Amniotic stem cell (primary cell): ENCODE results near the gene ADAM23.
"Not testable (repeated sequence)": the region's sequence is repeated elsewhere in the genome, so short reads cannot be mapped to it uniquely, and the experiment has no call there.

ENCODE experiments used
- DNase-seq: peaks from one replicate; lab custom pipeline; 2025; lab: John Stamatoyannopoulos, UW

ADAM23 gene

GRCh38 chr2:206442833-206443734, at the start of gene ADAM23:
ADAM23 (plus strand) TSS chr2:206443532; CDS start chr2:206443867, 335 bp downstream.
- DNase-seq, result no peak

- DNase-seq, result no peak
These were observed 47.1 kb upstream of the ADAM23 start for GRCh38 chr2:206396211-206396610.

DNA sequence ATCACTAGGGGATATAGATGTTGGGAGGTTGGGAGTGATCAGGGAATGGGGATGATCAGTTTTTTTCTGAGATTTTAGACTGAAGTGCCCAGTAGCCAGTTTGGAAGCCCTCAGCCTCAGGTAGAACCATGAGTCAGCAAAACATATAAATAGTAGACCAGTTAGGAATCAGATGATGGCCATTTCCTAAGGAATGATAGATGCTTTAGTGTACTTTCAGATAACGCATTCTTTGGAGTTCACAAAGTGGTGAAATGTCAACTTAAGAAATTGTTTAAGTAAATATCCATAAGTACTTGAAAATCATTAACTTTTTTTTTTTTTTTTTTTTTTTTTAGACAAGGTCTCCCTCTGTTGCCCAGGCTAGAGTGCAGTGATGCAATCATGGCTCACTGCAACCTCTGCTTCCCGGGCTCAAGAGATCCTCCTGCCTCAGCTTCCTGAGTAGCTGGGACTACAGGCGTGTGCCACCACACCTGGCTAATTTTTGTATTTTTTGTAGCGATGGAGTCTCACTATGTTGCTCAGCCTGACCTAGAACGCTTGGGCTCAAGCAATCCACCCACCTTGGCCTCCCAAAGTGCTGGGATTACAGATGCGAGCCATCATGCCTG, 40.3 kb upstream of the ADAM23 start:
- not testable (repeated sequence) for DNase-seq

DNA sequence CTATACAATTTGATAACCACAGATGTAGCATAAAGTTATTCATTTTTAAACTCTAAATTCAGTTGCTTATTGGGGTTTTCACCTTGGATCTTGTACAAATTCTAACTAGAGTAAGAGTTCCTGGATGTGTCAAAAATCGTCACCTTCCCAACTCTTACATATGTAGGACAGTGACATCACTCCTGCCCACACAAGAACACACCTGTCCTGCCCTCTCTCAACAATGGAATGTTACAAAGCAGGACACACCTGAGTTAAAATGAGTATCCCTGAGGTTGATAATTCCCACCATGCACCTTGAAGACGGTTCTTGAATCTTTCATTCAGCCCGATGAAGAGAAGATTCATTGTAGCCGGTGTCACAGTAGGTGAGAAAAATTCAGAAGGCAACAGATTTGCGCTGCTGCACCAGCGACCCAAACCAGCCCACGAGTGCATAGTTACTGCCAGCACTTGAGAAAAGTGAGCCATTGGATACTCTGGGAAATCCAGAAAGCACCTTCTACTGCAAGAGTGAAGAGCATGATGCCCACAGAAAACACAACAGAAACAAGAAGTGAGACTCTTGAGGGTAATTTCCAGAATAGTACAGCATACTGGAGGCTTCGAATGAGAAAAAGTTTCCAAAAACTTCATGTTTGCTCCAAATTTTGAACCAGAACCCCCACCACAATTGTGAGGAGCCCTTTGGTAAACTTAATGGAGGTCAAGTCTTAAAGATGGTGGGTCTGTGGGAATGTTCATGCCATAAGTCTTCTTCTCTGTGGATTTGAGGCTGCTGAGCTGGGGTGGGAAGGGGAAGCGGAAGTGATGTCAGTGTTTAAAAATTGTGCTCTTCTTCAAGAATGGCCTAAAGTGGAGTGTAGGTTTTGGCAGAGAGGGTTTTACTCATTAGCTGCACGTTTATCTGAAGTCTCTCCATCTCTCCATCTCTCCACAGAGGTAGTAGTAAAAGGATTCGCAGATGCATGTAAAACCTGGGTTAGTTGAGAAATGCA, 34.7 kb upstream of the ADAM23 start:
- DNase-seq, result no peak

DNA sequence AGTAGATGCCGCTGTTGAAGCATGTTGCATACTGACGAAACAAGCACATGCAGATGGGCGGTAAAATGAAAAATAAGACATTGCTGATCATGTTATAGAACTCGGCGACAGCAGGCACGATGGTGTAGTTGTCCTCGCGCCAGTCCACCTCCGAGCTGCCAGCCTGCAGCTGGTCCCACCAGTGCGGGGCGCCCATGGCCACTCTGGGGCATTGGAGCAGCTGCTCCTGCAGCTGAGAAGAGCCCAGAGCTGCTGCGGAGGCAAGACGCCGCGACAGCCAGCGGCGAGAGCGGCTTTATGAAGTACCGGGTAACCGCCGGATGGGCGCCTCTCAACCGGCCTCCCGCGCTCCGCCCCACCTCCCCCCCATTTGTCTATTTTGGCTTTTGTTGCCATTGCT, 32.6 kb upstream of the ADAM23 start:
- no peak for DNase-seq

DNA sequence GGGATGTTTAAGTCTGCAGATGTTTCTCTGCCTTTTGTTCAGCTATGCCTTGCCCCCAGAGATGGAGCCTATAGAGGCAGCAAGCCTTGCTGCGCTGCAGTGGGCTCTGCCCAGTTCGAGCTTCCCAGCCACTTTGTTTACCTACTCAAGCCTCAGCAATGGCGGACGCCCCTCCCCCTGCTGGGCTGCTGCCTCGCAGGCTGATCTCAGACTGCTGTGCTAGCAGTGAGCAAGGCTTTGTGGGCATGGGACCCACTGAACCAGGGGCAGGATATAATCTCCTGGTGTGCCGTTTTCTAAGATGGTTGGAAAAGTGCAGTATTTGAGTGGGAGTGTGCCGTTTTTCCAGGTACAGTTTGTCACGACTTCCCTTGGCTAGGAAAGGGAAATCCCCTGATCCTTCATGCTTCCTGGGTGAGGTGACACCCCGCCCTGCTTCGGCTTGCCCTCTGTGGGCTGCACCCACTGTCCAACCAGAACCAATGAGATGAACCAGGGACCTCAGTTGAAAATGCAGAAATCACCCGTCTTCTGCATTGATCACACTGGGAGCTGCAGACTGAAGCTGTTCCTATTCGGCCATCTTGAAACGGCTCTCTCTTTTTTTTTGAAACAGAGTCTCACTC, 27.6 kb upstream of the ADAM23 start:
- DNase-seq, result no peak

- DNase-seq, result no peak
These were observed 24.4 kb upstream of the ADAM23 start for GRCh38 chr2:206418968-206419367.

DNA sequence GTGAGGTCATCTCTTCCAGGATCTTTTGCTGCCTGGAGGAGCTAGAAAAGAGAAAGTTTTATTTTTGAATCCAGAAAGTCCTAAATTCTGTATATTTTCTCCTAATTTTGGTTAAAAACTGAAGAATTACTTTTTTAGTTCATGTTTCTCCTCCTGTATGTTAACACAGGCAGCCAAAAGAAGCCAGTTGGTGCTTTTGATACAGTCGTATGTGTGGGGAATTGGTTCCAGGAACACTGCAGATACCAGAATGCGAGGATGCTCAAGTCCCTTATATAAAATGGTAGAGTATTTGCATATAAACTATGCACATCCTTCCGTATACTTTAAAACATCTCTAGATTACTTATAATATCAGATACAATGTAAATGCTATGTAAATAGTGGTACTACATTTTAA, 22.6 kb upstream of the ADAM23 start:
- no peak for DNase-seq

GRCh38 chr2:206422493-206422892, 20.8 kb upstream of the ADAM23 start:
- no peak for DNase-seq

GRCh38 chr2:206423147-206423546, 20.2 kb upstream of the ADAM23 start:
- no peak for DNase-seq

DNA sequence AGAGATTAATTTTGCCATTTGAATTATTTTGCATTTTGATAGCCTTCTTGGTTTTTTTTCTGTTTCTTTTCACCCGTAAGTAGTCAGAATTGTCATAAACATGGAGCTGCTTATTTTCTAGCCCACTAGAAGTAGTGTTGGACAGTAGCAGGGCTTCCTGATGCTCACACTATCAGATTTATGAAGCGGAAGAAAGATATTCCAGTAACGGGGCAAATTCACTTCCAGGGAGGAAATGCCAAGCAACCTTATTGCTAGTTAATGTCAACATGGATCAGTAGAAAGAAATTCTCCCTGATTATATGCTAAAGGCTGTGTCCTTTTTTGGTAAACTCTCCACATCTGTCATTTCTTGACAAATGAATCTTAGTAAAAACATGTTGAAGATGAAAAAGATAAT, 19.2 kb upstream of the ADAM23 start:
- no peak for DNase-seq

GRCh38 chr2:206428783-206429182, 14.5 kb upstream of the ADAM23 start:
- DNase-seq, result no peak

DNA sequence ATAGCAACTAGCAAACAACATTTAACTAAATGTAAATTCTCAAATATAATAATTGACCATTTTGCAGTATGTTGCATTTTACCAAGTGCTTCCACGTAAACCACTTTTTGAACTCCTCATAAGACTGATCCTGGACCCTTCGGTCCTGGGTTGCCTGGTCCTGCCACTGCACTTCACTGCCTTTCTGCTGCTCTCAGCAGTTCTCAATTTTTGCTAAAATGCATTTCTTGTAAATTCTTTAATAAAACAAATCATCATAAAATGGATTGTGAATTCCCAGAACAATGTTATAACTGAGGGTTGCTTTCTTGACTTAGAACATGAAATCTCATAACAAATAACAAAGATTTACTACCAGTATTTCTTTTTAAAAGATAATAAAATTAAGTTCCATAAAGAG, 12.9 kb upstream of the ADAM23 start:
- DNase-seq, result no peak

DNA sequence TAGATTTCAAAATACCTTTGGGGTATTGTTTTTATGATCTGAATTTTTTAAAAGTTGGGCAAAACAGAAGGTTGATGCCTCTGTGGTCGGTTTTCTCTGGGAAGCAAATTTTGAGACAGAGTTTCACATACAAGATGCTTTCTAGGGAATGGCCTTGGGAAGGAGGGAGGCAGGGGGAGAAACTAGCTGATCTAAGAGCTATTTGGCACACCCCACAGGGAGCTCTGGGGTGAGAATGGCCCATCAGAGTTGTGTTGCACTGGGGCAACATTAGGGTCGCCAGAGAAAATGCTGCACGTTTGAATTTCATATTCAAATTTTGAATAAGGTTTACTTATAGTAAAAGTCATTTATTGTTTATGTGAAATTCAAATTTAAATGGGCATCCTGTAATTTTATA, 11.9 kb upstream of the ADAM23 start:
- DNase-seq, result no peak

DNA sequence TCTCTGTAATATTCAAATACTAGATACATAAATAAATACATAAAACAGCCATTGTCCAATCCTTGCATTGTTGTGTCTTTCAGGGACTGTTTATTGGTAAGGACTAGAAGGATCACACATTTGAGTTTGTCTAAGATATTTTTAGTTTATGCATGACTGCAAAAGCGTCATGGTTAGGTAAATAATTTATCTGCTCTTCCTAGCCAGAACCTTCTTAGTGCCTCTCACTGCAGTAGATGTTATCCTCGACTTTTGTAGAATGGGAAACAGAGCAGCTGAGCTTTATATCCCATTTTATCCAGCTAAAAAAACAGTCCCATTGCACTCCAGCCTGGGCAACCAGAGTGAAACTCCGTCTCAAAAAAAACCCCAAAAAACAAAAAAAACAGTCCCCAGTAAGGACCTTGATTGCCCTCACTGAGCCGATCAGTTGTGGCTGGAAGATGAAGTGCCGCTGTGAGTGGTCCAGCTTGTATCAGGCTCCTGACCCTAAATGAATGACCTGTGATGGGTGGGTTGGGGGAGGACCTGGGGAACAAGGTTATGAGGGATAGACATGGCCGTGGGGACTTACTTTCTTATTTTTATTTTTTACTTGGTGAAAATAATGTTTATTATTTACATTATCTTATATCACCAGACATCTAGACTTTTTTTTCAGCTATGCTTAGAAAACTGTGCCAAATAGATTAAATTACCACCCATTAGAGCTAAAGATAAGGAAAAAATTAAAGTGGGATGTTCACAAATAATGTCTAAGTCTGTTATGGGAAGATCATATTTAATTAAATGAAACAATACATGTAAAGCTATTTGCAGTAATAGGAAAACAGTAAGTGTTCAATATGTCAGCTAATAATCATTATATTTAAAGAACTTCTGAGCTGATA, 10.9 kb upstream of the ADAM23 start:
- DNase-seq, result no peak

GRCh38 chr2:206433190-206433589, 10.1 kb upstream of the ADAM23 start:
- no peak for DNase-seq

DNA sequence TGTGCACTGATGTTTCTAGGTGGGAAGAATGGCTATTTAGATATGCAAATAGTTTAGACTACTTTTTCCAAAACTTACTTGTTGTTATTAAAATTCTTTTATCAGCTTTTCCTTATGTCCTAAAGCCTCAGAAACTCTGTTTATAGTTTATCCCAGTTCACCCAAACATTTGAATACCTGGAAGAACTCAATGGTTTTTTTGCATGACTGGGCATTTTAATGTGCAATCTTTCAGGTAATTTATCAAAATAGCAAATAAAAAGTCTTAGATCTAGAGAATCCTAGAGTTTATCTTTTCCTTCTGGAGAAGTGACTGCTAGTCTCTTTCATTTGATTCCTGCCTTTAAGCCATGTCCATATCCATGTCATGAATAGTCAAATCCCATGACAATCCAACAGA, 9.6 kb upstream of the ADAM23 start:
- no peak for DNase-seq

- no peak for DNase-seq
These were observed 7.6 kb upstream of the ADAM23 start for GRCh38 chr2:206435742-206436141.

GRCh38 chr2:206438196-206438724, 5.1 kb upstream of the ADAM23 start:
- DNase-seq, result no peak

DNA sequence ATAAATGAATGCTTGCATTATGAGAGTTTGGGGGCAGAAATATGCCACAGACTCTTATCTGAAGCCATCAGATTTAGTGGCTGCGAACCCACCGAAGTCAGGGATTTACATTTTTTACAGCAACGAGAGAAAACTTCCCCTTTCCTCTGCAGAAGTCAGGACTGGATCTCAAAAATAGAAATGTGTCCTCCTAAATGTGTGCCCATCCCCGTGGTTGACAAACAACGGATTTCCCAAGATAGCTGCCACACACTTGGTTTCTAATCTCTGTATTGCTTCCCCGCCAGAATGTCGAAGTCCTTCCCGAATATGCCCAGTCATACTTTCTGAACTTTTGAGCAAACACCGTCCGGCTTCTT, 879 bp upstream of the ADAM23 start:
- DNase-seq, result no peak
